T-helper 2 cell treated with Interferon-gamma antibody and Interleukin-4, amounts not matched to agents 5 μg/mL and 100 μg/mL, for 36 hours (primary cell): Measurements from ENCODE around the gene SEMA3A.

Experiments used
- DNase-seq: peaks from one replicate; pipeline ENCODE4 v3.0.0; 2021; ENCODE audit warnings: low spot score
- H3K27ac Mint-ChIP-seq: one replicate; pipeline ENCODE4 v1.8.0; 2021; ENCODE audit warnings: mild to moderate bottlenecking, mixed read lengths
- H3K27me3 Mint-ChIP-seq: one replicate; pipeline ENCODE4 v1.8.0; 2021; ENCODE audit warnings: low read depth, mixed read lengths
- H3K36me3 Mint-ChIP-seq: one replicate; pipeline ENCODE4 v1.8.0; 2021; ENCODE audit warnings: low read depth, mixed read lengths
- H3K4me1 Mint-ChIP-seq: one replicate; pipeline ENCODE4 v1.8.0; 2021; ENCODE audit warnings: low read depth, mixed read lengths
- H3K4me3 Mint-ChIP-seq: one replicate; pipeline ENCODE4 v1.8.0; 2022; ENCODE audit warnings: mild to moderate bottlenecking, moderate library complexity, mixed read lengths
- H3K9me3 Mint-ChIP-seq: one replicate; pipeline ENCODE4 v1.8.0; 2021; ENCODE audit warnings: mixed read lengths

SEMA3A gene

DNA sequence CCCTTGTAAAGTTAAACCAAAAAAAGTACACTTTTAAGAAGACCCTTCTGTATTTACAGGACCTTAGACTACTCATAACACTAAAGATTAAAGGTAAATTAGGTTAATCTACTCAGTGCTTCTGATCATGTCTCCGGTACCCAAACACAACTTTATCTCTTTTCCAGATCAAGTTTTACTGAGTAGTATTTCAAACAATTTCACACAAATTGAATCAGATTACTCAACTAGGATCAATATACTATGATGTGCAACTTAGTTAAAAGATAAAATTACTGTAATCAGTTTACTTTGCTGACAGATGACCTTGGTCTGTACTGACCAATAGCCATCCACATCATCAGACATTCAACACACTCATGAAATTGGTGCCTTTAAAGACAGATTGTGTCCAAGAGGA, 191.4 kb downstream of the SEMA3A start:
- no peak for DNase-seq
- H3K27me3 Mint-ChIP-seq: no peaks in the 10 kb centered on the region
- H3K4me1 Mint-ChIP-seq: no peaks in the 10 kb centered on the region
- no peaks in the 10 kb centered on the region for H3K9me3 Mint-ChIP-seq
- H3K4me3 Mint-ChIP-seq: no peak overlapping the region
- H3K36me3 Mint-ChIP-seq: no peaks in the 10 kb centered on the region
- H3K27ac Mint-ChIP-seq: no peak overlapping the region

DNA sequence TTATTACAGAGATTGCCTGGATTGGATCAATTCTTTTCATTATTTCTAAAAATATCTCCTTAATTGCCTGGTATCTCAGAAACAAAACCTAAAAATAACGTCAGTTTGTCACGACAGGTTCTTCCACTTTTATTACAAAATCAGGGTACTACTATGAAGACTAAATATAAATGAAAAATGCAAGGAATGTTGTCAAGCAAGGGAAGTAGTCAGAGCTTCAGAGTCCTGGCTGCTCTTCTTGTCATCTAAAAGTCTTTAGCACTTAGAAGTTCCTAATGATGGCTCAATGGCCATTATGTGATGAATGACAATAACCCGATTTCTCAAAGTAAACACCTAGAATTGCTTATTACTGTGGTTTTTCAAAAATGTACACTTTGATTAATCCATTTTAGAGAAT, 192.2 kb downstream of the SEMA3A start:
- H3K4me3 Mint-ChIP-seq: no peak overlapping the region
- DNase-seq: no peak
- no peaks in the 10 kb centered on the region for H3K36me3 Mint-ChIP-seq
- H3K4me1 Mint-ChIP-seq: no peaks in the 10 kb centered on the region
- no peak overlapping the region for H3K27ac Mint-ChIP-seq
- H3K27me3 Mint-ChIP-seq: no peaks in the 10 kb centered on the region
- no peaks in the 10 kb centered on the region for H3K9me3 Mint-ChIP-seq

DNA sequence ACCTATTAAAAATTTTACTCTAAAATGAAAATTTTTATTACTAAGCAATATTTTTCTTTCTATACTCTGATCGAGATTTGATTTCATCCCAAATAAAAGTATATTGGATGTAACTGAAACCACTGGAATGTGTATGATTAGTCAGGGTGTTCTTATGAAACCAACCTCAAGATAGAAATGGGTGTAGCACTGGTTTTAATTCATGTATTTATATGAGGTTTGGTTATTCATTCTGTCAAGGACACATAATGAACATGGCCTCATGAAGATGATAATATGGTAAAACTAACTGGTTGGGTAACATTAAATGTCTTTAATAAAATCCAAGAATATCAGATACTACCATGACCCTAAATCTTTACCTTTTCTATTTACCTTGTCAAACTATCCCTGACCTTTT, 197.7 kb downstream of the SEMA3A start:
- H3K9me3 Mint-ChIP-seq: no peaks in the 10 kb centered on the region
- no peak for DNase-seq
- H3K4me1 Mint-ChIP-seq: no peaks in the 10 kb centered on the region
- no peaks in the 10 kb centered on the region for H3K36me3 Mint-ChIP-seq
- no peaks in the 10 kb centered on the region for H3K27me3 Mint-ChIP-seq
- H3K4me3 Mint-ChIP-seq: no peak overlapping the region
- no peak overlapping the region for H3K27ac Mint-ChIP-seq

DNA sequence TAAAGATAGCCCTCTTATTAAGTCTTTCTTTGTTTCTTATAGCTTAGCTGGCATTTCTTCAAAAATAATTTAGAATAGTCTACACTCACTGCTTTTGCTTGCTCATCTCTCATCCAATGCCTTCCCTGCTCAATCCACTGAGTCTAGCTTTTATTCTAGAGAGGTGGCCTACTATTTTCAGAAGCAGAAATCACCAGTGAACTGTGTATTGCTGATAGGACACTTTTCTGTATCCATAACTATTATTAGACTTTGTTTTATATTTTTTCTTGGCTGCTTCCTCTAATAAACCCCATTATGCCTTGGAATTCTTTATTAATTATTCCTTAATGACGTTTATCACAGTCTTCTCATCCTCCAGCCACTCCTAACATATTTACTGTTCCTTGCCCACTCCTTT, 206.8 kb downstream of the SEMA3A start:
- no peak for DNase-seq
- Mint-ChIP-seq H3K36me3 (no peaks in the 10 kb centered on the region), H3K9me3 (no peaks in the 10 kb centered on the region), H3K27ac (no peak overlapping the region), H3K4me1 (no peaks in the 10 kb centered on the region), H3K4me3 (no peak overlapping the region), H3K27me3 (no peaks in the 10 kb centered on the region)

DNA sequence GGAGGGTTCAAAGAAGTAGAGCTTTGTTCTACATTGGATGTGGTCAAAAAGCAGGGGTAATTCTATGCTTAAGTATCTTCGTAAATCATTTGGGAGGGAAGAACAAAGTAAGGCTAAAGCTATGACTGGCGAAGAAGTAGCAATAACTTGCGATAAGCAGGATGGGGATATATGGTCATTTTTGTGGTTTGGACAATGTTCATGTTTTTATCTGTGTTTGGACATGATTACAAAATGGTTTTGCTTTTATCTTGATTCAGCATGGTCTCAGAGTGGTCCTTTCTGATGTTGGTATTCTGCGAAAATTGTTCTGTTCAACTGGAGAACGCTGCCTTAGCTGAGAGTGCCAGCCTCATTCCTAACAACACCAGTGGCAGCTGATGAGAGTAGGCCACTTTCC, 208.8 kb downstream of the SEMA3A start:
- H3K4me3 Mint-ChIP-seq: no peak overlapping the region
- no peaks in the 10 kb centered on the region for H3K27me3 Mint-ChIP-seq
- no peaks in the 10 kb centered on the region for H3K9me3 Mint-ChIP-seq
- no peak overlapping the region for H3K27ac Mint-ChIP-seq
- H3K36me3 Mint-ChIP-seq: no peaks in the 10 kb centered on the region
- no peaks in the 10 kb centered on the region for H3K4me1 Mint-ChIP-seq
- DNase-seq: no peak

DNA sequence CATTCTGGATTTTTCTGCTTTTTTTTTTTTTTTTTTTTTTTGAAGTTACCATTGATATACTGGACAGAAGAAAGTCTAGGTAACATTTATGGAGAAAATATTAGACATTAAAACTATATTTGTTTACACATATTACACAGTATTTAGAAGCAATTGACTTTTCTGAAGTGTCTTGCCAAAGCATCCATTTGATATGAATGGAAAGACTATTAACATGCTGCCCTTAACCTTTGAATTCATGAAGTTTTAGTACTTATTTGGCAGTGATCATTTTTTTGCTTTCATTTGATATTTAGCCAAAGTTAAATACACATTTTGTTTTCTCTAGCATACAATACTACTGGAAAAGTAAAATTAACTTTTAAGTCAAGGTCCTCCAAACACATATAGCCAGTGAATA, 210.0 kb downstream of the SEMA3A start:
- Mint-ChIP-seq H3K4me1 (no peaks in the 10 kb centered on the region), H3K27ac (no peak overlapping the region), H3K27me3 (no peaks in the 10 kb centered on the region), H3K36me3 (no peaks in the 10 kb centered on the region), H3K4me3 (no peak overlapping the region), H3K9me3 (no peaks in the 10 kb centered on the region)
- DNase-seq: no peak

DNA sequence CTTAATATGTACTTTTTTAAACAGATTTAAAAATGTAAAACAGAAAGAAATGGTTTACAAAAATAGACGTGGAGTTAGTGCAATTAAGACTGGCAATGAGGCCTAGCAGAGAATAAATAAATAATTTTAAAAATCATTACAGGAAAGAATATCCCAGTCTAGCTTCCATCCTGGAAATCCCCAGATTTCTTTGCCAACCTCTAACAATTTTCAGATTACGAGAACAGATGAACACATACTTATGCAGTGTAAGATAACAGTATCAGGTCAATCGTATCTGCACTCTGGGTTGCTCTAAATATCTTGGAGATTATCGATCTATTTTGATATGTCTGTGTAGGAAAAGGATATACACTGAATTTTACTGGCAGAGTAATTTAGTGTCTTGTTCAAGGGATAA, 210.5 kb downstream of the SEMA3A start:
- Mint-ChIP-seq H3K4me1 (no peaks in the 10 kb centered on the region), H3K27me3 (no peaks in the 10 kb centered on the region), H3K36me3 (no peaks in the 10 kb centered on the region), H3K4me3 (no peak overlapping the region), H3K9me3 (no peaks in the 10 kb centered on the region), H3K27ac (no peak overlapping the region)
- DNase-seq: no peak

DNA sequence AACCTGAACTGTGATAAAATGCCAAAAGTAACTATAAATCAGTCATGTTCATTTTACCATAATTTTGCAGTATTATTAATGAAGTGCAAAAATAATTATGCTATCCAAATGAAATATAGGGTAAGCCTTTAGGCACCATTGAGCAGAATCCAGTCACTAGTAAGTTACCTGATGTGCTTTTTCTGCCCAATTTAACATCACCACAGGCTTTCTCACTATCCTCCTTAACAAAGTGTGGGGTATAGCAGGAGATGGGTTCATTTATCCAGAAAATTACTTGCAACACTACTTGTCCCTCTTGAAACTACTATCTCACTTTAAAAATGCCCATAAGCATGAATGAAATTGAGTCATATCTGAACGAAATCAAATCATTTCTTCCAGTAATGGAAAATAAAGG, 211.0 kb downstream of the SEMA3A start:
- H3K27ac Mint-ChIP-seq: no peak overlapping the region
- no peaks in the 10 kb centered on the region for H3K36me3 Mint-ChIP-seq
- H3K9me3 Mint-ChIP-seq: no peaks in the 10 kb centered on the region
- DNase-seq: no peak
- H3K4me3 Mint-ChIP-seq: no peak overlapping the region
- no peaks in the 10 kb centered on the region for H3K27me3 Mint-ChIP-seq
- H3K4me1 Mint-ChIP-seq: no peaks in the 10 kb centered on the region

DNA sequence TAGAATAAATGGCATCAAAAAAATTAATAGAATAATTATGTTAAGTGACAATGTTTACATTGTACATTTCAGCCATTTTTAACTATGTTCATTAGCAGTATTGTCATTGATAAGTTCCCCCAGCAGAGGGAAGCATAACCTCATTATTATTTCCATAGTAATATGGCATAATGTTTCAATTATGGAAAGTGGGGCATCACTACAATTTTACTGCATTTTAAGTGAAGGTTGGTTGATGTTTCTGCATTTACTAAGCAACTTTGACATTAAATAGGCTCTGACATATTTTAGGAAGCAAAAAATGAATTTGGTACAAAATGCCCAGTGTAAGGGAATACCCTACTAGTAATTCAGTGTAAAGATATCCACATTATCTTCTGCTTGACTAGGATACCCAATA, 218.3 kb downstream of the SEMA3A start:
- Mint-ChIP-seq H3K36me3 (no peaks in the 10 kb centered on the region), H3K27ac (no peak overlapping the region), H3K27me3 (no peaks in the 10 kb centered on the region), H3K4me3 (no peak overlapping the region), H3K4me1 (no peaks in the 10 kb centered on the region), H3K9me3 (no peaks in the 10 kb centered on the region)
- no peak for DNase-seq

DNA sequence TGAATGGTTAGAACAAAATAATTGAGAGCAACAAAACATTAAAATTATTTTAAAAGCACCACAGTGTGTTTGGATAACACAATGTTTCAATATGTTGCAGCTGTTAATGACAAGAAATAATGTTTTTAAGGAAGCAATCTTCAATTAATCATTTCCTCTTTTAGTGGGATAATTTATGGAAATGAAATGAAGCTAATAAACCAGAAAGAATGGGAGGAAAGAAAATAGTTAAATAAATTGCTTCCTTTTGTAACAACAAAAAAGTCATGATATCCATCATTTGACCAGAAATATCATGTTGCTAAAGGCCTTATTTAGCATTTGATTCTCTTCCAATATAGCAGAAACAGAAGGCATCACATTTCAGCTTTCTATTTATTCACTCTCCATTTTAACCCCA, 224.5 kb downstream of the SEMA3A start:
- no peaks in the 10 kb centered on the region for H3K27me3 Mint-ChIP-seq
- no peak overlapping the region for H3K27ac Mint-ChIP-seq
- H3K4me3 Mint-ChIP-seq: no peak overlapping the region
- H3K4me1 Mint-ChIP-seq: no peaks in the 10 kb centered on the region
- H3K36me3 Mint-ChIP-seq: no peaks in the 10 kb centered on the region
- no peak for DNase-seq
- H3K9me3 Mint-ChIP-seq: no peaks in the 10 kb centered on the region

DNA sequence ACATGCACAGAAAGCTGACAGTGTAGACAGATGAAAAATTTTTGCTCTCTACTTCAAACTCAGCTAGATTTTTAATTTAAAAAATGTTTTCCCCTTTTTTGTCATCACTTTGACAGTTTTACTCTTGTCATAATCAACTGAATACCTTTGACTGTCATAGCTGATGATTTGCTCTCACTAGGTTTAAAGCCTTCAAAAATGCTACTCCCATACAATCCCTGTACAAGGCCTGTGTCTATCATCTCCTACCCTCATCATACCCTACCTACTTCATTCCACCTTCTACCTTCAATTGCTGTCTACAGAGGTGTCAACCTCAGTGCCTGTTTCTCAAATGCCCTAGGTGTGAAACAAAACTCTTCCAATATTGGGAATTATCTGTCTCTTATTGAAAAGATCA, 230.3 kb downstream of the SEMA3A start:
- Mint-ChIP-seq H3K36me3 (no peaks in the 10 kb centered on the region), H3K4me3 (no peak overlapping the region), H3K27ac (no peak overlapping the region), H3K27me3 (no peaks in the 10 kb centered on the region), H3K9me3 (no peaks in the 10 kb centered on the region), H3K4me1 (no peaks in the 10 kb centered on the region)
- DNase-seq: no peak

DNA sequence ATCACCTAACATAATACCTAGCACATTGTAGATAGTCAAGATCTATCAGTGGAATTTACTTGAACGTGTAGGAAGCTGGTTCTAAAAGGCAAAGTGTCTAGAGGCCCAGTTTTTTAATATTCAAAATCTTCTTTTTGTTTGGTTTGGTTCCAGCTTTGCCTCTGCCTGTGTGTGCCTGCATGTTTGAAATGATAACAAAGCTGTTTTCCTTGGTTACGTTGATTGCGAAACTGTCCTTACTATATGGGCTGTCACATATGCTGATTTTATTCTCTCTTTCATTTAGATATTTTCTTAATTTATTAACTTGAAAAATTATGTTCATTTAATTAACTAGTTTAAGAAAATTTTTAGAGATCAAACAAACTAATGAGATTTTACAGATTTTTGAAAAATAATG, 237.3 kb downstream of the SEMA3A start:
- no peaks in the 10 kb centered on the region for H3K27me3 Mint-ChIP-seq
- no peaks in the 10 kb centered on the region for H3K36me3 Mint-ChIP-seq
- no peak overlapping the region for H3K27ac Mint-ChIP-seq
- H3K4me1 Mint-ChIP-seq: no peaks in the 10 kb centered on the region
- H3K9me3 Mint-ChIP-seq: no peaks in the 10 kb centered on the region
- no peak for DNase-seq
- H3K4me3 Mint-ChIP-seq: no peak overlapping the region

DNA sequence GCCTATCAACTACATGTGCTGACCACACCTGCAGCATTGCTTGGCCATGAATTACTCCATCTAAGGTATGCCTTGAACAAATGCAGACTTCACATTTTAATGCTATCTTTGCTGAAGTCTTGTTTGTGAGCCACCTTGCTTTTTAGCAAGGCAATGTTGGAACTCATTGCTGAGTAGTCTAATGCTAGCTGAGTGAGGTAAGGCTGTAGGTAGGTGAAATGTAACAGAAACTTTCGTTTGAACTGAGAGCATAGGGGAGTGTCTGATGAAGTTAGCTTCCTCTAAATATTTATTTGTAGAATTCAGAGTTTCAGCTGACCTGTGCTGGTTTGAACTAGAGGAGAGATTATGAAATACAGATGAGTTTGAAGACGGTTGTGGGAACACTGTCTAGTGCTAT, 238.5 kb downstream of the SEMA3A start:
- Mint-ChIP-seq H3K36me3 (no peaks in the 10 kb centered on the region), H3K4me3 (no peak overlapping the region), H3K9me3 (no peaks in the 10 kb centered on the region), H3K27me3 (no peaks in the 10 kb centered on the region), H3K4me1 (no peaks in the 10 kb centered on the region), H3K27ac (no peak overlapping the region)
- no peak for DNase-seq

DNA sequence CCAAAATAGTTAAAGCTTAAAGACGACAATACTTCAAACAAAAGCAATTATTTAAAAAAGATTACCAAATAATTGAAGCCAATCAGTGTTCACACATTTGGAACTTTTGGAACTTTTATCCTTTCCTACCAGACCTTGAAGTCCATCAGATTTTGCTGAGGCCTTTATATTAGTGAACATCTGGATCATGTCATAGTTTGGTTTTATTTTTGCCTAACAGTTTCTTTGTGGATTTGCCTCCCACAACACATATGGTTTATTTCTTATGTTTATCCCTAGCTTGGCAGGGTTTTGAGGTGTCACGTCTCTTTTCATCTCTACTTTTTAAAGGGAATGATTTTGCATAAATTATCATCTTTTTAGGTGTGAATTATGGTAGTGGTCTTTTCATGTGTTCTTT, 242.4 kb downstream of the SEMA3A start:
- H3K27me3 Mint-ChIP-seq: no peaks in the 10 kb centered on the region
- H3K36me3 Mint-ChIP-seq: no peaks in the 10 kb centered on the region
- DNase-seq: no peak
- no peak overlapping the region for H3K4me3 Mint-ChIP-seq
- no peaks in the 10 kb centered on the region for H3K4me1 Mint-ChIP-seq
- H3K27ac Mint-ChIP-seq: no peak overlapping the region
- H3K9me3 Mint-ChIP-seq: no peaks in the 10 kb centered on the region

DNA sequence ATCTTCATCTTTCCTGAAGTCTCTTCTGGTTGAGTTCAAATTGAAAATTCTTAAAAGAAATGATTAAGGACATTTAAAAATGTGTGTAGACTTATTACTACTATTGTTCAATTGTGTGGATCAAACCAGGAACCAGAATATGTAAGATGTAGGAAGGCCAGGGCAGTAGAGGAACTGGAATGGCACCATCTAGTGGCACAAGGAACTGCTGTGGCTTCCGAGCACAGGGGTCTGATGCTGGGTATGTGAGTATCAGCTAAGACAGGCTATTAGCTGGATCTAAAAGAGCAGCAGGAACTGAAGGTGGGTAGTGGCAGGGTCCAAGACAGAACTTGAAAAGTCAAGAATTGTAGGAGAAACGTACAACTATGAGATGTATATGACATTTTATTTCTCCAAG, 247.3 kb downstream of the SEMA3A start:
- Mint-ChIP-seq H3K36me3 (no peaks in the 10 kb centered on the region), H3K4me1 (no peaks in the 10 kb centered on the region), H3K27ac (no peak overlapping the region), H3K4me3 (no peak overlapping the region), H3K27me3 (no peaks in the 10 kb centered on the region), H3K9me3 (no peaks in the 10 kb centered on the region)
- no peak for DNase-seq

DNA sequence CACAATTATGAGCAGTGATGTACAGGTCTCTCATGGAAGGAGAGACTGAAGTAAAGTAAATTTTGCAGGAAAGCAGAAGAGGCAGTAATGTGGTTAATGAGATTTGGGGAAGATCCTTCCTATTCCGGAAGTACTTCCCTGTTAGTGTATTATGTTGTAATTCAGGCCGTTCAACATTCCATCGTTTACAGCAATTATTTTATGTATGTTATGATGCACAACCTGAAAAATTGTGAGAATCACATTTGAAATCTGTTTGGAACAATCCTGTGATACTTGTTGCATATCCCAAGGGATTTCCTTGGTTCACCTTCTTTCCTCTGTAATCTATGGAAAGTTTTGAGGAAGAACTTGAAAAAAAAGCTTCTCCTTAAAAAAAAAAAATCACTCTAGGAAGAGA, 247.8 kb downstream of the SEMA3A start:
- no peaks in the 10 kb centered on the region for H3K4me1 Mint-ChIP-seq
- no peak overlapping the region for H3K4me3 Mint-ChIP-seq
- no peak for DNase-seq
- no peaks in the 10 kb centered on the region for H3K9me3 Mint-ChIP-seq
- H3K27me3 Mint-ChIP-seq: no peaks in the 10 kb centered on the region
- H3K27ac Mint-ChIP-seq: no peak overlapping the region
- H3K36me3 Mint-ChIP-seq: no peaks in the 10 kb centered on the region
